NAMALWA (cell line): ENCODE data around the gene LRIT2.
A peak's percentile ranks its signal among the peaks of the same experiment; 100 is the strongest.

Source experiments
- DNase-seq: peaks from one replicate; pipeline ENCODE4 v3.0.0-alpha.2; 2015; ENCODE audit warnings: low spot score

Gene LRIT2

GRCh38 chr10:84225427-84226173, at the start of gene LRIT2:
TSS of gene LRIT2 (minus strand) at chr10:84225544. CDS start at chr10:84225520, 24 bp downstream.
- no peak for DNase-seq

- no peak for DNase-seq
Measured at GRCh38 chr10:84270708-84271107, 45.4 kb upstream of the LRIT2 start.

DNA sequence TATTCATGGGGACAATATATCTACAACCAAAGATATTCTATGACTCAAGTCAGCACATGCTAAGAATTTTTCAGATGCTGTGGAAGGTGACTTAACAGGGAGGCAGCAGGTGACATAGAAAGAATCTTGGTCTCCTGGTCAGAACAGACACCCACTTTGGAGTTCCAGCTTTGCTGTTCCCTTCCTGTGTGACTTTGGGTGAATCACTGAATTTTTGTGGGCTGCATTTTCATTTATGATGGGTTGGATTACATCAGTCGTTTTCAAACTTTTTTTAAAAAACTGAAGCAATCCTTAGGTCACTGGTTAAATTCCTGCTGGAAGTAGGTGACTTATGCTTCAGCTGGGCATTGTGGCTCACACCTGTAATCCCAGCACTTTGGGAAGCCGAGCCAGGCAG, 44.4 kb upstream of the LRIT2 start:
- DNase-seq: no peak

- no peak for DNase-seq
Measured at GRCh38 chr10:84269162-84269561, 43.8 kb upstream of the LRIT2 start.

DNA sequence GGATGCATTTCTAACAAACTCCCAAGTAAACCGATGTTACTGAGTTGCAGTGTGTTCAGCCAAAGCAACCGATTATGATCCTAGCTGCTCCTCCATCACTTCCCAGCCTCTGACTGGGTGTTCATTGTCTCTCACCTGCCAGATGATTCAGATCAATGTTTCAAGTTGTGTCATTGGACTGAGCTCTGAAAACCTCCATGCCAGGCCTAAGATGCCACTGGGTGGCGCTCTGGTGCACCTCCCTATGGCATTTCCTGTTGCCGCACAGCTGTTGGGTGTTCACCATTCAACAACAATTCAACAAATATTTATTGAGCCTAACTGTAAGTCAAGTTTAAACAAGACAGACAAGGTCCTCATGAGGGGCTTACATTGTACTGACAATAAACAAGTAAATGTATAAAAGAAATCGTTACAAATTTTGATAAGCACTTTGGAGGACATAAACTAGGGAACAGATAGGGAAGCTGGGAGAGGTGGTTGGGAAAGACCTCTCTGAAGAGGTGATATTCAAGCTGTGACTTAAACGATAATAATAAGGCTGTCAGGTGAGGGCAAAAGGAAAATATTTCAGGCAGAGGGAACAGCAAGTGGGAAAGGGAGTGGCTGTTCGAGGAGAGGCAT, 42.3 kb upstream of the LRIT2 start:
- peak; percentile 68 for DNase-seq

- no peak for DNase-seq
Measured at GRCh38 chr10:84265418-84265817, 40.1 kb upstream of the LRIT2 start.

- DNase-seq: peak; percentile 67
Measured at GRCh38 chr10:84264611-84265141, 39.3 kb upstream of the LRIT2 start.

DNA sequence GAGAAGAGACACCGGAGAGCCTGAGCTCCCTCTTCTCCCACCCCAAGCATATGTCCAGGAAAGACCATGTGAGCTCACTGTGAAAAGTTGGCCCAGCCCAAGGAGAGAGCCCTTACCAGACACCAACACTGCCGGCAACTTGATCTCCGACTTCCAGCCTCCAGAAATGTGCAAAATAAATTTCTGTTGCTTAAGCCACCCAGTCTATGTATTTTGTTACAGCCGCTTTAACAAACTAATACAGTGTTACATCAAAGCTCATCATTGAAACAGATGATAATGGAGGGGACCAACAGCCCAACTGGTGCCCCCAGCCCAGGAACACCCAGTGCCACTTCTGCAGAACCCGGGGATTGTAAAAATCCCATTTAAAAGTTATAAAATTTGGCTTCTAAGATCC, 38.4 kb upstream of the LRIT2 start:
- no peak for DNase-seq

DNA sequence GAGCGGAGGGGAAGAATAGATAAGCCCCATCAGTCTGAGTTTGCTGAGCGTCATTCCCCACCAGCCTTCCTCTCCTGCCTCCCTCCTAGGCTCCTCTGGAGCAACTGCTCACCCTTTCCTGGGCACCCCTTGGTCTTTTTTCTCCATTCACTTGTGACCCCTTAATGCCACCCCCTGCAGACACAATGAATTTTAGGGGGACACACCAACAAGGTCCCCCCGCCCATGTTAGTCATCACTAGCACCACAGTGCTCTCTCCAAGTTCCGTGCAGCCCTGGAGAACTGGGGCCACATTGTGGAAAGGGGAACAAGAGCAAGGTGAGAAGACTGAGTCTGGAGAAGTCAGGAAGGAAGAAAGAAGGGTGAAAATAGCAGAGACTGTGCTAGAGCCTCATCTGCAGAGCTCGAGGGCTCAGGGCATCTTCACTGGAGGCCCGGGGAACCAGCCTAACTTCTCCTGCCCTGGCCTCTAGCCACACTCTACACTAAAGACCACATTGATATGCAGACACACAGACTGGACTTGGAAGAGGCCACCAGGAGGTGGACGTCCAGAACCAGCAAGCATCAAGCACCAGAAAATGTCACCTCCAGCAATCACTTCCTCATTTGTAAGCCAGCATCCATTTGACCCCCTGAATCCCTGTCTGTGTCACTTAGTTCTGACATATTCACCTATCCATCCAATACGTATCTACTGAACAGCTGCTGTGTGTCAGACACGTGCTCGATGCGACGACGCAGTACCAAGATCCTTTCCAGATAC, 37.0 kb upstream of the LRIT2 start:
- DNase-seq: no peak

DNA sequence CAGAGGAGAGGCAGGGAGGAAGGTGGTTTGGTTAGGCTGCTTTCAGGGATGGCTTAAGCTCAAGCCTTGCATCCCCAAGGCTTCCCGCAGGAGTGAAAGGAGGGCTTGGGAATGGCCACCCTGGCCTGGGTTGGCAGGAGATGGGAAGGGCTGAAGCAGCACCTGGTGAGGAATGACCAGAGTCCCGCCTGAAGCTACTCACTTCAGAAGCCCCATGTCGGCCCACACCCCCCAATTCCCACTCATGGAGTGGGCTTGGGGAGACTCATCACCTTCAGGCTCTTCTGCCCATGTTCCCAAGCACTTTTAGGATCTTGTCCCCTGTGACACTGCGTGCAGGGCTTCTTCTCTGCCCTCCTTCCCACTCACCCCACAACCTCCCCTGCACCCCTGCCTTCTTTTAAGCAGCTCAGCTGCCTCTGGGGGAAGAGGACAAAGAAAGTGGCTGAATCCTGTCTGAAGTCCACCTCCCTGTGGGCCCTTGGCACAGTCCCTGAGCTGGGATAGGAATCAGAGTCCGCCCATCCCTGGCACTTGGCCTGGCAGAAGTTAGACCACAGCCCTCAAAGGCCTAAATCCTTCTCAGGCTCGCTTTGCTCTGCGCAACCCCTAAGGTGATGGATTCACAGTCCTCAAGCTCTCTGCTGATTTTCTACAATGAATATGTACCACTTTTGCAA, 36.0 kb upstream of the LRIT2 start:
- DNase-seq: no peak

DNA sequence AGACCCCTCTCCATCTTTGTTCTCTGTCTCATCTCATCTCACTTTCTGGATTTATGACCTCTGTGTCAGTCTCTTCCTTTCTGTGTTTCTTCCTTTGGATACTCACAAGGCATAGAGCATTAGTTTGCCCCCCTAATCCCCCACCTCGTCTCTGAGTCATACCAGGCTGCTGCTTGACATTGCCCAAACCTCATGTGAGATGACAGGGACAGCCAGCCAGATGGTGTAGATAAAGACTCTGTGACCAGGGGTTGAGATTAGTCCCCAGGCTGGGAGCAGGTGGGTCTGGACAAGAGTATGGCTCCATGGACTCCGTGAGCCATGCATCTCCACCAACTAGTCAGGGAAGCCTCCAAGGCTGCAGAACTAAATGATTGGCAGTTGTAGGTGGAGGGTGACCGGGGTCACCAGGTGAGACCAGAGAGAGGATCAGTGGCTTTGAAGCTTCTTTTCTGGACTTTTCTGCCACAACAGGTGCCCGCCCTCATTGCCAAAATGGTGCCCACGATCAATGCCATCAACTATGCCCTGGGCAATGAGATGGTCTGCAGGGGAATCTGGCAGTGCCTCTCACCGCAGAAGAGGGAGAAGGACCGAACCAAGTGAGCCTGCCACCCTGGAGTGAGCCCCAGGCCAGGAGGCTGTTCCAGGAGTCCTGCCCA, 32.8 kb upstream of the LRIT2 start:
- DNase-seq: no peak

DNA sequence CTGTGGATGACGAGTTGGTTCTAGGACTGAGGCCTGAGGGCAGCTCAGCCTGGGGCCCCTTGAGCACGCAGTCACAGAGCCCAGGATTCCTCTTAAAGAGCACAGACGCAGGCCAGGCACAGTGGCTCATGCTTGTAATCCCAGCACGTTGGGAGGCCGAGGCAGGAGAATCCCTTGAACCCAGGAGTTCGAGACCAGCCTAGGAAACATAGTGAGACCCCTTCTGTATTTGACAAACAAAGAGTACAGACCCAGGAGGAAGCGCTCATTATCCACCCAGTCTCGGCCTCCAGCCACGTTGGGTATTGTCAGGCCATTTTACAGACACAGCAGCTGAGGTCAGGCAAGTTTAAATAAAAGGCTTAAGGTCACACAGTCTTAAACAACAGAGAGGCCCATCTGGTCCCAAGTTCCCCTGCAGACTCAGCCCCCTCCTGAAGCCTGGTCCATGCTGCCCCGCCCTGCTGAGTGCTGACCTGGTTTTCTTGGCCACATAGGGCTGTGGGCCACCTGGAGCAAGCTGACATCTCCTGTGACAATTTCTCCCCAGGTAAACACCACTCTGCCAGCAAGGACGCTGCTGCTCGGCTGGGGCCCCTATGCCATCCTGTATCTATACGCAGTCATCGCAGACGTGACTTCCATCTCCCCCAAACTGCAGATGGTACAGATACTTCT, 32.1 kb upstream of the LRIT2 start:
- DNase-seq: no peak

DNA sequence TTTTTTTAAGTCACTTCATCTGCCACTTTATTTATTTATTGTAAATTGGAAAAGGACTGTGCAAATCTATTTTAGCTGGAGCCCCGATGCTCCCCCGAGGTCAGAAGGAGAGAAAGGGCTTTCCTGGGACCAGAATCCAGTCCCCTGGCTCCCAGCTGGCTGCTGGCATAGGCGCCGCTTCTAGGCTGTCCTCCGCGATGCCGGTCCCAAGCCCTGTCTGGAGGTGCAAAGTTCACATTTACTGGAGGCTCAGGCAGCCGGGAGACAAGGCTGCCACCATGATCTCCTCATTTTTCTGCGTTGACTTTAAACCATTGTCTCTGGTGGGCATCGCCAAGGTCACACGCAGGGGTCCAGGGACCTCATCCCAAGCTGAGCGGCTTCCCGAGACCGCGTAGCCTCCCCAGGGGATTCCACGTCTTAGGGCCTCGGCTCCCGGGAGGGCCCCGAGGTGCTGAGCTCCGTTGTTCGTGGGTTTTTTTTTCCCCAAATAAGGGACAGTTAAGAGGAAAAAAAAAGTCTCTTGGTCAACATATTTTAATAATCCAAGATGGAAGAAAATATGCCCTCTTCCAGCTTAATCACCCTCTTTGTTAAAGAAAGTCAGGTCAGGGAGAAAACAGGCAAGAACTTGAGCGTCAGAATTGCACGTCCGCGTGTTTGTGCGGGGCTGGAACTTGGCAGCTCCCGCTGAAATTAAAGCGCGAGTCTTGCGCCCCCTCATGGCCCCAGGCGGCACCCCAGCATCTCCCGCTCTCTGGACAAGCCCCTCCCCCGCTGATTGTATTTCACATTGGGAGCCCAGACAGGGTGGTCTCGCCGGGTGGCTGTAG, 31.4 kb upstream of the LRIT2 start:
- peak; percentile 47 for DNase-seq

DNA sequence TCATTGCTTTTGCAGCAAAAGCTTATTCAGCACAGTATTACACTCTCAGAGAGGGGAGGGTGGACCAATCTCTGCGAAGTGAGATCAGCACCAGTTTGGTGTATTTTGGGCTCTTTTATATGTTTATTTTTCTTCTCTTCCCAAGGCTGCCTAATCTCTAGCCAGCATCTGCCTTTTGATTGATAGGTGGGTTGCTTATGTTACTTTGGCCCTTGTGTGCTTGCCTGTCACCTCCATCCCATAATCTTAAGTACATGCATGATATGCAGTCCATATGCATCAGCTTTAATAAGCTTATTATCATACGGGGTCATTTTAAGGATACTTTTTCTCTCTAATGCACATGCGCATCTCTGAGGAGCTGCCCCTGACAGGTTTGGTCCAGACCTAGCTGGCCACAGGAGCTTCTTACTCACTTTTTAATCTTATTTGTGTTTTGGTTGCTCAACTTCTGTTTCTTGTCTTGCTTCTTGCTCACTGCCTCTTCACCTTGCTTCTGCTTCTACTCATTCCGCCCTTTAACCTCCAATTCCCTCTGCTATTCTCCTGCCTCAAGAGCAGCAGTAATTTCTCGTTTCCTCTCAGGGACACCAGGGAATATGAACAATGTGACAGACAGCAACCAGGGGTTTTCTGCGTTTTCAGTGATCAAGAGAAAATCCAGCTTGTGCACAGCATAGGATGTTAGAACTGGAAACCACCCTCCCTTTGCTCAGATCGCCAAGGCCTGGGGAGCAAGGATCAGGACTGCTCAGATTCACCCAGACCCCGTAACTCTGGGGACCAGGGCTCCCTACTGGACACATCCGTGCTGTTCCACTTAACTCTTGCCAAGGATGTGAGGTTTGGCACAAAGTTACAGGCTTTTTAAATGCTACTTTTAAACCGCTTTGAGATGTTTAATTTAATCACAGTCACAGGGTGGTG, 29.5 kb upstream of the LRIT2 start:
- DNase-seq: no peak

DNA sequence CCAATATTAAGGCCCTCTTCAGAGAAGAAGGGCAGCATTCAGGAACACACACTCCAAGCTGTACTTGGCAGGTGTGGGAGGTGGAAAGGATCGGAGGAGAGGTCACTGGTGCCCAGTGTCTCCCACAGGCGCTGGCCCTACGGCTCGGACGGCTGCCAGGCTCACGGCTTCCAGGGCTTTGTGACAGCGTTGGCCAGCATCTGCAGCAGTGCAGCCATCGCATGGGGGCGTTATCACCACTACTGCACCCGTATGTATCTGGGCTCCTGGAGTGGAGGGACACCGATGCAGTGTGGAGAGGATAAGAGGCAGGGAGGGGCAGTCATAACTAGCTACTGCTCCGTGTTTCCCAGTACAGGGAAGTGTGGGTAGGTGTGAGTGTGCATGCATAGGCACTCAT, 23.4 kb upstream of the LRIT2 start:
- no peak for DNase-seq

DNA sequence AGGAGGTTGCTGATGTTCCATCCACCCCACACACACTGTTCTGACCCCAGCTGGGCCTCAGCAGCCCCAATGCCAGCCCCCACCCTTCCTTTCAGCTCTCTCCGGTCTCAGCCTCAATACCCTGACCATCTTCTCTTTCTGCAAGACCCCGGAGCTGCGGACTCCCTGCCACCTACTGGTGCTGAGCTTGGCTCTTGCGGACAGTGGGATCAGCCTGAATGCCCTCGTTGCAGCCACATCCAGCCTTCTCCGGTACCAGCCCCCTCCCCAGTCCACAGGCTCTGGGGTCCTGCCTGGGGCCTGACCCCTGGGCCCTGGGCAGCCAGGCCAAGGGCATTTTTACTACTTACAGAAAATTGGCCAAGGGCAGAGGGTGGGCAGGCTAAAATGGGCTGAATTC, 22.2 kb upstream of the LRIT2 start:
- no peak for DNase-seq

GRCh38 chr10:84244651-84245270, 19.4 kb upstream of the LRIT2 start, which contains the start of gene RGR:
TSS of gene RGR (plus strand) at chr10:84245053. CDS start at chr10:84245091, 38 bp downstream.
- DNase-seq: no peak

DNA sequence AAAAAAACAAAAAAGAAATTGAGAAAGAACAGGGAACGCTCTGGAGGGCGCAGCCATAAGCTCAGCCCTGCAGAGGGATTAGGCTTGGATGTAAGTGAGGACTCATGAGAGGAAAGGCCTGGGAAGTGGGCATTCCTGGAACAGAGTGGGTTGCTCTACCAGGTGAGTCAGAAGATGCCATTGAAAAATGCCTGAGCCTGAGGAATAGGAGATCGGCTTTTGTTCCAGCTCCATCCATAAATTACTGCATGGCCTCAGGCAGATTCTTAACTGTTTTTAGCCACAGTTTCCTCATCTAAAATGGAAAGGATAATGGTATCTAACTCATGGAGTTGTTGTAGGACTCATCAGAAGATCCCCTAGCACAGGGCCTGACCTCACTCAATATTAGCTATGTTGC, 18.4 kb upstream of the LRIT2 start:
- DNase-seq: no peak
